SK-N-SH treated with all-trans-retinoic acid at 6 μM for 48 hours (cell line): Measurements from ENCODE around the gene AZIN2.

Experiments used
- ARNTL ChIP-seq: fragments of 450-650 bp; formaldehyde crosslinking; IDR thresholded peaks from 2 replicates; pipeline ENCODE4 v1.5.0; 2020; ENCODE audit warnings: low read depth, mild to moderate bottlenecking, moderate library complexity, borderline replicate concordance
- CREB5 ChIP-seq: fragments of 250-450 bp; sonication (Bioruptor Pico); IDR thresholded peaks from 2 replicates; pipeline ENCODE4 v1.5.1; 2020; ENCODE audit warnings: low read depth, mild to moderate bottlenecking, moderate library complexity
- CSDC2 ChIP-seq: fragments of 250-450 bp; sonication (Bioruptor Pico); IDR thresholded peaks from 2 replicates; pipeline ENCODE4 v1.5.0; 2020; ENCODE audit warnings: mild to moderate bottlenecking, moderate library complexity
- ESRRG ChIP-seq: fragments of 250-450 bp; sonication (Bioruptor Pico); IDR thresholded peaks from 2 replicates; pipeline ENCODE4 v1.6.1; 2021; ENCODE audit warnings: mild to moderate bottlenecking
- OSR1 ChIP-seq: fragments of 250-450 bp; sonication (Bioruptor Pico); IDR thresholded peaks from 2 replicates; pipeline ENCODE4 v1.8.0; 2022; ENCODE audit warnings: moderate library complexity, mild to moderate bottlenecking, inconsistent platforms
- PPARA ChIP-seq: fragments of 250-450 bp; sonication (Bioruptor Pico); IDR thresholded peaks from 2 replicates; pipeline ENCODE4 v1.5.0; 2020; ENCODE audit warnings: mild to moderate bottlenecking, borderline replicate concordance
- RARB ChIP-seq: fragments of 250-450 bp; sonication (Bioruptor Pico); IDR thresholded peaks from 2 replicates; pipeline ENCODE4 v1.8.0; 2021; ENCODE audit warnings: mild to moderate bottlenecking, moderate library complexity
- TCF4 ChIP-seq: fragments of 250-450 bp; sonication (Bioruptor Pico); IDR thresholded peaks from 2 replicates; pipeline ENCODE4 v1.8.0; 2021; ENCODE audit warnings: mild to moderate bottlenecking, moderate library complexity, borderline replicate concordance
- TSHZ2 ChIP-seq: fragments of 250-450 bp; sonication (Bioruptor Pico); IDR thresholded peaks from 2 replicates; pipeline ENCODE4 v1.5.0; 2020; ENCODE audit warnings: mild to moderate bottlenecking, moderate library complexity
- ZFP3 ChIP-seq: fragments of 250-450 bp; sonication (Bioruptor Pico); IDR thresholded peaks from 2 replicates; pipeline ENCODE4 v1.5.0; 2020; ENCODE audit warnings: mild to moderate bottlenecking, moderate library complexity
- ZFP30 ChIP-seq: fragments of 450-650 bp; formaldehyde crosslinking; IDR thresholded peaks from 2 replicates; pipeline ENCODE4 v1.5.0; 2022; ENCODE audit warnings: mild to moderate bottlenecking, moderate library complexity
- ZNF8 ChIP-seq: fragments of 450-650 bp; formaldehyde crosslinking; IDR thresholded peaks from 2 replicates; pipeline ENCODE4 v1.5.0; 2020; ENCODE audit warnings: mild to moderate bottlenecking, moderate library complexity
- TF ChIP-seq, protein P1 (sequence below): fragments of 250-450 bp; sonication (Bioruptor Pico); IDR thresholded peaks from 2 replicates; pipeline ENCODE4 v1.8.0; 2020; ENCODE audit warnings: mild to moderate bottlenecking, moderate library complexity, borderline replicate concordance
- TF ChIP-seq, protein P2 (sequence below): fragments of 250-450 bp; sonication (Bioruptor Pico); IDR thresholded peaks from 2 replicates; pipeline ENCODE4 v1.8.0; 2021; ENCODE audit warnings: low read depth, mild to moderate bottlenecking, moderate library complexity, borderline replicate concordance

- no peak for TF ChIP-seq CREB5 (CRISPR knock-in tag)
- TF ChIP-seq TCF4, result no peak
- TF ChIP-seq ZFP3 (CRISPR knock-in tag), result no peak
- TF ChIP-seq, protein P1, sequence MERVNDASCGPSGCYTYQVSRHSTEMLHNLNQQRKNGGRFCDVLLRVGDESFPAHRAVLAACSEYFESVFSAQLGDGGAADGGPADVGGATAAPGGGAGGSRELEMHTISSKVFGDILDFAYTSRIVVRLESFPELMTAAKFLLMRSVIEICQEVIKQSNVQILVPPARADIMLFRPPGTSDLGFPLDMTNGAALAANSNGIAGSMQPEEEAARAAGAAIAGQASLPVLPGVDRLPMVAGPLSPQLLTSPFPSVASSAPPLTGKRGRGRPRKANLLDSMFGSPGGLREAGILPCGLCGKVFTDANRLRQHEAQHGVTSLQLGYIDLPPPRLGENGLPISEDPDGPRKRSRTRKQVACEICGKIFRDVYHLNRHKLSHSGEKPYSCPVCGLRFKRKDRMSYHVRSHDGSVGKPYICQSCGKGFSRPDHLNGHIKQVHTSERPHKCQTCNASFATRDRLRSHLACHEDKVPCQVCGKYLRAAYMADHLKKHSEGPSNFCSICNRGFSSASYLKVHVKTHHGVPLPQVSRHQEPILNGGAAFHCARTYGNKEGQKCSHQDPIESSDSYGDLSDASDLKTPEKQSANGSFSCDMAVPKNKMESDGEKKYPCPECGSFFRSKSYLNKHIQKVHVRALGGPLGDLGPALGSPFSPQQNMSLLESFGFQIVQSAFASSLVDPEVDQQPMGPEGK (CRISPR knock-in tag), result no peak
- no peak for TF ChIP-seq ZFP30 (CRISPR knock-in tag)
- TF ChIP-seq CSDC2 (CRISPR knock-in tag), result no peak
- TF ChIP-seq OSR1 (CRISPR knock-in tag), result no peak
- TF ChIP-seq ZNF8, result no peak
- no peak for TF ChIP-seq TSHZ2 (CRISPR knock-in tag)
- TF ChIP-seq ARNTL (CRISPR knock-in tag), result no peak
- TF ChIP-seq RARB (CRISPR knock-in tag), result no peak
- no peak for TF ChIP-seq PPARA (CRISPR knock-in tag)
- no peak for TF ChIP-seq ESRRG (CRISPR knock-in tag)
- TF ChIP-seq, protein P2, sequence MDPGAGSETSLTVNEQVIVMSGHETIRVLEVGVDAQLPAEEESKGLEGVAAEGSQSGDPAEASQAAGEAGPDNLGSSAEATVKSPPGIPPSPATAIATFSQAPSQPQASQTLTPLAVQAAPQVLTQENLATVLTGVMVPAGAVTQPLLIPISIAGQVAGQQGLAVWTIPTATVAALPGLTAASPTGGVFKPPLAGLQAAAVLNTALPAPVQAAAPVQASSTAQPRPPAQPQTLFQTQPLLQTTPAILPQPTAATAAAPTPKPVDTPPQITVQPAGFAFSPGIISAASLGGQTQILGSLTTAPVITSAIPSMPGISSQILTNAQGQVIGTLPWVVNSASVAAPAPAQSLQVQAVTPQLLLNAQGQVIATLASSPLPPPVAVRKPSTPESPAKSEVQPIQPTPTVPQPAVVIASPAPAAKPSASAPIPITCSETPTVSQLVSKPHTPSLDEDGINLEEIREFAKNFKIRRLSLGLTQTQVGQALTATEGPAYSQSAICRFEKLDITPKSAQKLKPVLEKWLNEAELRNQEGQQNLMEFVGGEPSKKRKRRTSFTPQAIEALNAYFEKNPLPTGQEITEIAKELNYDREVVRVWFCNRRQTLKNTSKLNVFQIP, result no peak
These were observed 16.2 kb downstream of the AZIN2 start for GRCh38 chr1:33097137-33097611.
